ENCODE measurements around the gene RYR1.

DNA sequence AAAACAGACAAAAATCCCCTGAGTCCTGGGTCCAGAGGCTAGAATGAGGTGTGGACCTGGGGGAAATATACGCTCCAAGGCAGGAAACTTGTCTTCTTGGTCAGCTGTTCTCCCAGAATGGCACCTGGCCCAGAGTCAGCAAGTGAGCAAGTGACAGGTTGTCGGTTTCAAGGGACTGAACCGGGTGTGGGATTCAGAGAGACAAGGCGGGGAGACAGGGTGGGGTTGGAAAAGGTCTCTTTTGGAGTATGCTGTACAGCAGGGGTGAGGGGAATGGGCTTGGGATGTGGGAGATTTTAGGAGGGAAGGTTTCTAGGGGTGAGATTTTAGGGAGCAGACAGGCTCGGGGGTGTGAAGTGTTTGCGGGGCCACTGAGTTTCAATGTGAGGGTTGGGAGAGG is 83.3 kb downstream of the RYR1 start:
- TF ChIP-seq, protein P1, sequence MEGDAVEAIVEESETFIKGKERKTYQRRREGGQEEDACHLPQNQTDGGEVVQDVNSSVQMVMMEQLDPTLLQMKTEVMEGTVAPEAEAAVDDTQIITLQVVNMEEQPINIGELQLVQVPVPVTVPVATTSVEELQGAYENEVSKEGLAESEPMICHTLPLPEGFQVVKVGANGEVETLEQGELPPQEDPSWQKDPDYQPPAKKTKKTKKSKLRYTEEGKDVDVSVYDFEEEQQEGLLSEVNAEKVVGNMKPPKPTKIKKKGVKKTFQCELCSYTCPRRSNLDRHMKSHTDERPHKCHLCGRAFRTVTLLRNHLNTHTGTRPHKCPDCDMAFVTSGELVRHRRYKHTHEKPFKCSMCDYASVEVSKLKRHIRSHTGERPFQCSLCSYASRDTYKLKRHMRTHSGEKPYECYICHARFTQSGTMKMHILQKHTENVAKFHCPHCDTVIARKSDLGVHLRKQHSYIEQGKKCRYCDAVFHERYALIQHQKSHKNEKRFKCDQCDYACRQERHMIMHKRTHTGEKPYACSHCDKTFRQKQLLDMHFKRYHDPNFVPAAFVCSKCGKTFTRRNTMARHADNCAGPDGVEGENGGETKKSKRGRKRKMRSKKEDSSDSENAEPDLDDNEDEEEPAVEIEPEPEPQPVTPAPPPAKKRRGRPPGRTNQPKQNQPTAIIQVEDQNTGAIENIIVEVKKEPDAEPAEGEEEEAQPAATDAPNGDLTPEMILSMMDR (conservative IDR thresholded peaks at IDR 0.05; ENCODE audit: low read length): no peak
- no peak for TF ChIP-seq EZH2phosphoT487 (IDR thresholded peaks at IDR 0.05; ENCODE audit: borderline replicate concordance, low read depth, low read length)

All from OCI-LY7 (cell line).